GM23338 (cell line): ENCODE results near the gene SLC5A2. TPM values are rescaled to one million over a fixed set of nuclear protein-coding genes. Genes with fewer than 3 reads are reported as not detected.

Source experiments
- ATAC-seq: fragments of 200-7000 bp; cut with Tn5 transposase; 3 replicates; pipeline ENCODE4 v1.9.1; 2020
- DNase-seq: peaks from one replicate; pipeline ENCODE4 v3.0.0-alpha.2; 2015; ENCODE audit warnings: low spot score
- H2AFZ ChIP-seq: fragments of 200-600 bp; sonication (generic); 2 replicates; pipeline ENCODE4 v1.8.0; 2016; ENCODE audit warnings: antibody characterized with exemption, mild to moderate bottlenecking, moderate library complexity
- H3F3A ChIP-seq: fragments of 200-600 bp; sonication (generic); replicated peaks from 2 replicates; pipeline ENCODE4 v1.8.0; 2017; ENCODE audit warnings: antibody characterized with exemption, mixed run types, low read depth
- H3K27ac ChIP-seq: fragments of 200-600 bp; sonication (generic); 2 replicates; pipeline ENCODE4 v1.6.1; 2016; ENCODE audit warnings: low read depth
- H3K27me3 ChIP-seq: fragments of 200-600 bp; sonication (generic); 2 replicates; pipeline ENCODE4 v1.8.0; 2016; ENCODE audit warnings: mild to moderate bottlenecking, mixed run types, moderate library complexity; ENCODE audit not compliant: insufficient read depth
- H3K36me3 ChIP-seq: fragments of 200-600 bp; sonication (generic); 2 replicates; pipeline ENCODE4 v1.8.0; 2016; ENCODE audit warnings: mild to moderate bottlenecking; ENCODE audit not compliant: insufficient read depth
- H3K4me1 ChIP-seq: fragments of 200-600 bp; sonication (generic); 2 replicates; pipeline ENCODE4 v1.8.0; 2016; ENCODE audit warnings: mild to moderate bottlenecking, moderate library complexity; ENCODE audit not compliant: insufficient read depth
- H3K4me2 ChIP-seq: fragments of 200-600 bp; sonication (generic); 2 replicates; pipeline ENCODE4 v1.7.1; 2017; ENCODE audit warnings: mixed run types
- H3K4me3 ChIP-seq: fragments of 200-600 bp; sonication (generic); 2 replicates; pipeline ENCODE4 v1.6.1; 2016; ENCODE audit warnings: mixed run types
- H3K79me2 ChIP-seq: fragments of 200-600 bp; sonication (generic); replicated peaks from 2 replicates; pipeline ENCODE4 v1.8.0; 2017; ENCODE audit warnings: mild to moderate bottlenecking; ENCODE audit not compliant: insufficient read depth
- H3K9me2 ChIP-seq: fragments of 200-600 bp; sonication (generic); 2 replicates; pipeline ENCODE4 v1.8.0; 2017; ENCODE audit not compliant: insufficient read depth
- H4K20me1 ChIP-seq: fragments of 200-600 bp; sonication (generic); replicated peaks from 2 replicates; pipeline ENCODE4 v1.8.0; 2017; ENCODE audit warnings: mild to moderate bottlenecking; ENCODE audit not compliant: insufficient read depth
- H3K27ac Mint-ChIP-seq: 2 replicates; pipeline ENCODE4 v1.8.0; 2020; ENCODE audit warnings: inconsistent platforms, mild to moderate bottlenecking, moderate library complexity, mixed read lengths
- H3K27me3 Mint-ChIP-seq: 3 replicates; pipeline ENCODE4 v1.8.0; 2022; ENCODE audit warnings: low read depth, mild to moderate bottlenecking, moderate library complexity, mixed read lengths, inconsistent platforms; ENCODE audit not compliant: insufficient read depth, poor library complexity
- H3K36me3 Mint-ChIP-seq: 3 replicates; pipeline ENCODE4 v1.8.0; 2021; ENCODE audit warnings: low read depth, mild to moderate bottlenecking, inconsistent platforms, moderate library complexity, mixed read lengths
- H3K4me1 Mint-ChIP-seq: 3 replicates; pipeline ENCODE4 v1.8.0; 2020; ENCODE audit warnings: mild to moderate bottlenecking, inconsistent platforms, mixed read lengths
- H3K4me3 Mint-ChIP-seq: 3 replicates; pipeline ENCODE4 v1.8.0; 2021; ENCODE audit warnings: moderate library complexity, mild to moderate bottlenecking, inconsistent platforms, mixed read lengths
- H3K9me3 Mint-ChIP-seq: 3 replicates; pipeline ENCODE4 v1.8.0; 2020; ENCODE audit warnings: moderate library complexity, mild to moderate bottlenecking, inconsistent platforms, mixed read lengths
- CTCF ChIP-seq, 2 experiments: fragments of 200-600 bp in 1 of 2; sonication (generic) in 1 of 2; conservative IDR thresholded peaks; 2 replicates each; pipeline versions ENCODE4 v1.5.1 to v1.6.1; 2016 to 2017; ENCODE audit warnings: antibody characterized with exemption in 2 of 2, low read depth in 2 of 2, mild to moderate bottlenecking in 2 of 2, moderate library complexity in 1 of 2
- ETS1 ChIP-seq: IDR thresholded peaks from 2 replicates; pipeline ENCODE4 v1.6.1; 2016; ENCODE audit warnings: antibody characterized with exemption
- EZH2 ChIP-seq: fragments of 200-600 bp; sonication (generic); IDR thresholded peaks from one replicate; pipeline ENCODE4 v1.8.0; 2017; ENCODE audit warnings: antibody characterized with exemption, mild to moderate bottlenecking, low read depth; ENCODE audit not compliant: unreplicated experiment
- EZH2phosphoT487 ChIP-seq: fragments of 200-600 bp; sonication (generic); IDR thresholded peaks from one replicate; pipeline ENCODE4 v1.8.1; 2018; ENCODE audit warnings: antibody characterized with exemption; ENCODE audit not compliant: unreplicated experiment
- POLR2AphosphoS5 ChIP-seq: IDR thresholded peaks from 2 replicates; pipeline ENCODE4 v1.6.1; 2016; ENCODE audit warnings: antibody characterized with exemption, low read depth
- ZNF114 ChIP-seq: fragments of 250-450 bp; sonication (Bioruptor Pico); IDR thresholded peaks from 2 replicates; pipeline ENCODE4 v1.5.0; 2020; ENCODE audit warnings: mild to moderate bottlenecking, moderate library complexity
- ZNF331 ChIP-seq: fragments of 250-450 bp; sonication (Bioruptor Pico); IDR thresholded peaks from 2 replicates; pipeline ENCODE4 v1.5.0; 2020; ENCODE audit warnings: low read depth, mild to moderate bottlenecking, moderate library complexity
- polyA plus RNA-seq: library from polyadenylated mRNA; unstranded; fragments of >200 nt; fragmentation: Nextera tagmentation; extraction: Ambion mirVana; gene quantifications from 2 replicates; pipeline ENCODE4 v1.2.1, GENCODE V29; 2016
- total RNA-seq: library from RNA; depleted of rRNA; stranded (reverse); fragments of >200 nt; shearing (Covaris generic); gene quantifications from 2 replicates; pipeline ENCODE4 v1.2.3, GENCODE V29; 2014

SLC5A2 gene
- total and polyA plus RNA-seq, 2 experiments from 2014 or later, result 0.76 to 3.6 TPM

GRCh38 chr16:31529108-31529936 is 46.4 kb downstream of the SLC5A2 start:
- no peaks in the 10 kb centered on the region; the same call in 1 of the 3 replicates for H3K9me3 Mint-ChIP-seq
- no peak overlapping the region for H3K27ac Mint-ChIP-seq
- H3K27me3 ChIP-seq, result peaks cover 69% of the 10 kb centered on the region
- peaks cover 3% of the 10 kb centered on the region; the same call in 1 of the 2 replicates for H3F3A ChIP-seq
- peak overlapping the region; percentile 85 for H3K4me2 ChIP-seq
- no peaks in the 10 kb centered on the region for H3K36me3 Mint-ChIP-seq
- H3K4me3 Mint-ChIP-seq, result peak overlapping the region; percentile 83
- peaks cover 18% of the 10 kb centered on the region for H3K4me1 ChIP-seq
- H4K20me1 ChIP-seq, result no peaks in the 10 kb centered on the region
- H3K27ac ChIP-seq, result no peak overlapping the region
- H2AFZ ChIP-seq, result peak overlapping the region; percentile 97
- peak overlapping the region; percentile 76 for H3K4me3 ChIP-seq
- DNase-seq (peak; percentile 70), ATAC-seq (peak; percentile 73)
- H3K79me2 ChIP-seq, result no peaks in the 10 kb centered on the region
- peaks cover 30% of the 10 kb centered on the region for H3K27me3 Mint-ChIP-seq
- peaks cover 28% of the 10 kb centered on the region for H3K4me1 Mint-ChIP-seq
- no peaks in the 10 kb centered on the region for H3K36me3 ChIP-seq
- TF ChIP-seq ZNF331 (CRISPR knock-in tag) (no peak), EZH2 (peak; percentile 53), POLR2AphosphoS5 (0 out of 2 replicates have a peak, but pooled peaks have one; percentile 19)
- no peaks in the 10 kb centered on the region for H3K9me2 ChIP-seq

- H3K4me3 Mint-ChIP-seq, result peak overlapping the region; percentile 83
- Histone ChIP-seq H3K4me3 (peak overlapping the region; percentile 76), H3F3A (peaks cover 3% of the 10 kb centered on the region; the same call in 1 of the 2 replicates), H3K4me2 (peak overlapping the region; percentile 85), H3K27me3 (peaks cover 75% of the 10 kb centered on the region), H3K36me3 (no peaks in the 10 kb centered on the region), H3K27ac (no peak overlapping the region), H3K4me1 (peaks cover 18% of the 10 kb centered on the region), H2AFZ (peak overlapping the region; percentile 96), H3K9me2 (no peaks in the 10 kb centered on the region), H3K79me2 (no peaks in the 10 kb centered on the region), H4K20me1 (no peaks in the 10 kb centered on the region)
- H3K27ac Mint-ChIP-seq, result no peak overlapping the region
- no peaks in the 10 kb centered on the region for H3K36me3 Mint-ChIP-seq
- TF ChIP-seq POLR2AphosphoS5, result no peak
- peak; percentile 63 for TF ChIP-seq EZH2
- H3K4me1 Mint-ChIP-seq, result peaks cover 28% of the 10 kb centered on the region
- peaks cover 24% of the 10 kb centered on the region for H3K27me3 Mint-ChIP-seq
- DNase-seq, result no peak
- H3K9me3 Mint-ChIP-seq, result no peaks in the 10 kb centered on the region; the same call in 1 of the 3 replicates
- peak; percentile 8; the same call in 1 of the 3 replicates for ATAC-seq
Observed at GRCh38 chr16:31529937-31530312, 47.0 kb downstream of the SLC5A2 start.

GRCh38 chr16:31530405-31530804 is 47.5 kb downstream of the SLC5A2 start:
- Histone ChIP-seq H3K4me1 (peaks cover 18% of the 10 kb centered on the region), H4K20me1 (no peaks in the 10 kb centered on the region), H3K27me3 (peaks cover 79% of the 10 kb centered on the region), H3K4me2 (peak overlapping the region; percentile 85), H3K79me2 (no peaks in the 10 kb centered on the region), H3K36me3 (no peaks in the 10 kb centered on the region), H3F3A (peaks cover 3% of the 10 kb centered on the region; the same call in 1 of the 2 replicates), H3K4me3 (peak overlapping the region; percentile 76), H3K27ac (no peak overlapping the region), H2AFZ (peak overlapping the region; percentile 96), H3K9me2 (no peaks in the 10 kb centered on the region)
- DNase-seq (no peak), ATAC-seq (no peak)
- no peaks in the 10 kb centered on the region for H3K36me3 Mint-ChIP-seq
- no peak overlapping the region for H3K27ac Mint-ChIP-seq
- H3K4me1 Mint-ChIP-seq, result peaks cover 28% of the 10 kb centered on the region
- H3K4me3 Mint-ChIP-seq, result peak overlapping the region; percentile 83
- peaks cover 23% of the 10 kb centered on the region for H3K27me3 Mint-ChIP-seq
- no peaks in the 10 kb centered on the region; the same call in 1 of the 3 replicates for H3K9me3 Mint-ChIP-seq
- TF ChIP-seq POLR2AphosphoS5, result no peak
- no peak for TF ChIP-seq CTCF (conservative IDR thresholded peaks at IDR 0.05; ENCODE audit: low read depth in 2 of 2)
- TF ChIP-seq ZNF114 (CRISPR knock-in tag), result no peak
- no peak for TF ChIP-seq ETS1
- no peak for TF ChIP-seq EZH2phosphoT487
